Muscle of leg (tissue), 11 donors: ENCODE results near the gene KAT6B. TPM values are rescaled to one million over a fixed set of nuclear protein-coding genes. Genes with fewer than 3 reads are reported as not detected.

Experiments
- DNase-seq: peaks from one replicate; pipeline ENCODE4 v3.0.0; 2013
- H3K27ac ChIP-seq: one replicate; pipeline ENCODE4 v1.5.1; 2013; ENCODE audit warnings: mild to moderate bottlenecking, low read length, control low read depth
- H3K27me3 ChIP-seq: one replicate; pipeline ENCODE4 v1.6.1; 2013; ENCODE audit warnings: low read length; ENCODE audit not compliant: control insufficient read depth, insufficient read depth
- H3K36me3 ChIP-seq: one replicate; pipeline ENCODE4 v1.6.1; 2013; ENCODE audit warnings: low read length; ENCODE audit not compliant: control insufficient read depth, insufficient read depth
- H3K4me1 ChIP-seq: one replicate; pipeline ENCODE4 v1.6.1; 2013; ENCODE audit warnings: low read length; ENCODE audit not compliant: control insufficient read depth, insufficient read depth
- H3K4me3 ChIP-seq: one replicate; pipeline ENCODE4 v1.5.1; 2013; ENCODE audit warnings: low read length, control low read depth
- H3K9me3 ChIP-seq: replicated peaks from 2 replicates; pipeline ENCODE4 v1.6.1; 2013; ENCODE audit warnings: low read depth, low read length; ENCODE audit not compliant: control insufficient read depth
- WGBS: methylation state at CpG from one replicate; pipeline ENCODE4 v1.1.5; 2013; ENCODE audit warnings: missing lambda C conversion rate; ENCODE audit not compliant: insufficient coverage; 5-methylcytosine and 5-hydroxymethylcytosine counted together
- polyA plus RNA-seq, 8 donors: library from polyadenylated mRNA; unstranded; fragments of 120-200 nt; gene quantifications; one replicate each; pipeline versions ENCODE4 v1.2.1 to v1.2.3, GENCODE V29; 2013; ENCODE audit warnings: inconsistent platforms in 1 of 8, low replicate concordance in 1 of 8; ENCODE audit not compliant: insufficient read length in 8 of 8, insufficient read depth in 1 of 8
- total RNA-seq: library from RNA; stranded (reverse); fragments of 120-200 nt; gene quantifications from one replicate; pipeline ENCODE4 v1.2.4, GENCODE V29; 2013

The KAT6B gene
- total and polyA plus RNA-seq, 9 donors = 13.5 to 23.1 (median 17.9) TPM

DNA sequence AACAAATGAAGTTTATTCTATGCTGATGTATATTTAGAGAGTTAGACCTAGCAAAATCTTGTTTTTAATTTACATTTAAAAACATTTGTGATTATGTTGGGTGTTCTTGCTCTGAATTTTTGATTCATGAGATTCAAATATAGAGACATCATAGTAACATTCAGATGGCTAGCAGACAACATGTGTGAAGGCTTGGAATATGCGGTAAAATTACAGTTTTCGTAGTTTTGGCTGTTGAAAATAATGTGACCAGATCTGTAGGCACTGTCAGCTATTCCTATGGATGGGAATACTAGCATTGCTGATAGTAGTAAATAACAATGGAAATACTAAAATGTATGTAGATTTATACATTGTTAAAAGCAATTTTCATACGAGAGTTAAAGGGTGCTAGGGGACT is 131.9 kb downstream of the KAT6B start:
- H3K36me3 ChIP-seq = peaks cover 6% of the 10 kb centered on the region
- no CpG with 5 or more reads among the region's 3 CpGs for WGBS
- no peak overlapping the region for H3K4me3 ChIP-seq

GRCh38 chr10:74960670-74961069 is 134.3 kb downstream of the KAT6B start:
- 80% methylated on average over 1 of the region's 2 CpGs for WGBS
- H3K4me3 ChIP-seq = no peak overlapping the region

More for the DNA sequence above, 131.9 kb downstream of the KAT6B start:
- DNase-seq = no peak
- Histone ChIP-seq H3K9me3 (no peaks in the 10 kb centered on the region), H3K27me3 (no peaks in the 10 kb centered on the region), H3K27ac (no peak overlapping the region), H3K4me1 (no peaks in the 10 kb centered on the region)

GRCh38 chr10:74962517-74962916 is 136.1 kb downstream of the KAT6B start:
- peaks cover 10% of the 10 kb centered on the region for H3K36me3 ChIP-seq
- no peaks in the 10 kb centered on the region for H3K9me3 ChIP-seq
- no peaks in the 10 kb centered on the region for H3K27me3 ChIP-seq
- H3K27ac ChIP-seq = no peak overlapping the region
- no peaks in the 10 kb centered on the region for H3K4me1 ChIP-seq
- no peak for DNase-seq
- WGBS = no CpG with 5 or more reads among the region's 4 CpGs
- H3K4me3 ChIP-seq = no peak overlapping the region

More at GRCh38 chr10:74960670-74961069, 134.3 kb downstream of the KAT6B start:
- H3K27me3 ChIP-seq = no peaks in the 10 kb centered on the region
- DNase-seq = no peak
- peaks cover 10% of the 10 kb centered on the region for H3K36me3 ChIP-seq
- H3K27ac ChIP-seq = no peak overlapping the region
- H3K4me1 ChIP-seq = no peaks in the 10 kb centered on the region
- no peaks in the 10 kb centered on the region for H3K9me3 ChIP-seq

GRCh38 chr10:74963549-74963948 is 137.1 kb downstream of the KAT6B start:
- H3K27ac ChIP-seq = no peak overlapping the region
- whole genome bisulfite sequencing = no CpG with 5 or more reads among the region's 3 CpGs
- no peaks in the 10 kb centered on the region for H3K4me1 ChIP-seq
- H3K36me3 ChIP-seq = peaks cover 10% of the 10 kb centered on the region
- no peaks in the 10 kb centered on the region for H3K27me3 ChIP-seq
- H3K4me3 ChIP-seq = no peak overlapping the region
- H3K9me3 ChIP-seq = no peaks in the 10 kb centered on the region
- no peak for DNase-seq

DNA sequence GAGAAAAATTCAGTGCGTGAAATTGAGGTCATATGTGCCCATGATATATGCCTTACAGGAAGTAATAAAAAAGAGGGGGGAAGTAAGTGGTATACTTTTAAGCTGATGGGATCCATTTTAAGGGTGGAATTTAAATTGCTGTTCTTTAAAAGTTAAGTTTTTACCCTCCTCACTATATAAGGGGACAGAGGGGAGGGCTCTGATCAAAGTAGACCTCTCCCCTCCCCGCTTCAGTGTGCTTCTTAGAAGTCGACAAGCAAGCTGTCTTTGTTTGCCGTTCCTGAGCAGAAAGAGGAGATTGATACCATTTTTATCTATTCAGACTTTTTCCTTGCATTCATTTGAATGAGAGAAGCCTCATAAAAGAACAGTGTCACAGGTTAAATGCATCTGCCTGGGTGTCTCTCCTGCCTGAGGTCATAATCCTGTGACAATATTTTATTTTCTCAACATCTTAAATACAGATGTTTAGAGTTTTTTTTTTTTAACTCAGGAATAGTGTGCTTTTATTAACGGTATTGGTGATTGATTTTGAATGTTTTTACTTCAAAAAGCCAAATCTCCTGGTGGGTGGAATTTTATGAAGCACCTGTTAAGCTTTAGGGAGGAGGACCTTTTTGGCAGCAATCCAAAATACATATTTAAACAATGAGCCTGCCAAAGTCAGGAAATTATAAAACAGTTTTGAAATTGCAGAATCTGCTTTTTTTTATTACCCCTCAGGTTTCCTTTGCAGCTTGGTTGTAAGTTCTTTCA is 141.7 kb downstream of the KAT6B start:
- no peak overlapping the region for H3K27ac ChIP-seq
- H3K4me1 ChIP-seq = peaks cover 6% of the 10 kb centered on the region
- H3K4me3 ChIP-seq = no peak overlapping the region
- WGBS = no CpG with 5 or more reads among the region's 5 CpGs
- no peaks in the 10 kb centered on the region for H3K27me3 ChIP-seq
- H3K36me3 ChIP-seq = peaks cover 4% of the 10 kb centered on the region
- H3K9me3 ChIP-seq = no peaks in the 10 kb centered on the region
- peak; percentile 41 for DNase-seq

GRCh38 chr10:74968667-74969061 is 142.3 kb downstream of the KAT6B start:
- no CpG with 5 or more reads among the region's 4 CpGs for WGBS
- Histone ChIP-seq H3K4me3 (no peak overlapping the region), H3K27me3 (no peaks in the 10 kb centered on the region), H3K27ac (no peak overlapping the region), H3K36me3 (peaks cover 4% of the 10 kb centered on the region), H3K9me3 (no peaks in the 10 kb centered on the region), H3K4me1 (peaks cover 6% of the 10 kb centered on the region)
- no peak for DNase-seq

- H3K27me3 ChIP-seq = no peaks in the 10 kb centered on the region
- WGBS = 83% methylated on average over 1 of the region's 2 CpGs
- H3K27ac ChIP-seq = no peak overlapping the region
- no peak for DNase-seq
- no peak overlapping the region for H3K4me3 ChIP-seq
- H3K9me3 ChIP-seq = no peaks in the 10 kb centered on the region
- H3K36me3 ChIP-seq = peaks cover 4% of the 10 kb centered on the region
- peaks cover 8% of the 10 kb centered on the region for H3K4me1 ChIP-seq
These were observed 142.7 kb downstream of the KAT6B start for GRCh38 chr10:74969093-74969492.

DNA sequence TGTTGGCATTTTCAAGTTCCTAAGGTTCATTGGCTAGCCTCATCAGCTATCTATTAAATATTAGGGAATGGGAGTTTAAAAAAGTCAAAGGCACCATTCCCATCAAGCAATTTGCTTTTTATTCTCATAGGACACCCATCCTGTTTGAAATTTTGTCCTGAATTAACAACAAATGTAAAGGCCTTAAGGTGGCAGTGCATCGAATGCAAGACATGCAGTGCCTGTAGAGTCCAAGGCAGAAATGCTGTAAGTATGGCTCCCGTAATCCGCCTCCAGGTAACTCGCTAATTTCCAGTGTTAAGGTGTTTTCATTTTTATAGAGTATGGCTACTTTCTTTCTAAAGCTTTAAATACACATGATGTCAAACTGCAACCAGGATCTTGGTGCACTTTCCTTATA is 143.1 kb downstream of the KAT6B start:
- Histone ChIP-seq H3K27ac (no peak overlapping the region), H3K27me3 (no peaks in the 10 kb centered on the region), H3K36me3 (peaks cover 3% of the 10 kb centered on the region), H3K4me3 (no peak overlapping the region), H3K9me3 (no peaks in the 10 kb centered on the region), H3K4me1 (peaks cover 8% of the 10 kb centered on the region)
- no peak for DNase-seq
- WGBS = 89% methylated on average over 1 of the region's 4 CpGs

DNA sequence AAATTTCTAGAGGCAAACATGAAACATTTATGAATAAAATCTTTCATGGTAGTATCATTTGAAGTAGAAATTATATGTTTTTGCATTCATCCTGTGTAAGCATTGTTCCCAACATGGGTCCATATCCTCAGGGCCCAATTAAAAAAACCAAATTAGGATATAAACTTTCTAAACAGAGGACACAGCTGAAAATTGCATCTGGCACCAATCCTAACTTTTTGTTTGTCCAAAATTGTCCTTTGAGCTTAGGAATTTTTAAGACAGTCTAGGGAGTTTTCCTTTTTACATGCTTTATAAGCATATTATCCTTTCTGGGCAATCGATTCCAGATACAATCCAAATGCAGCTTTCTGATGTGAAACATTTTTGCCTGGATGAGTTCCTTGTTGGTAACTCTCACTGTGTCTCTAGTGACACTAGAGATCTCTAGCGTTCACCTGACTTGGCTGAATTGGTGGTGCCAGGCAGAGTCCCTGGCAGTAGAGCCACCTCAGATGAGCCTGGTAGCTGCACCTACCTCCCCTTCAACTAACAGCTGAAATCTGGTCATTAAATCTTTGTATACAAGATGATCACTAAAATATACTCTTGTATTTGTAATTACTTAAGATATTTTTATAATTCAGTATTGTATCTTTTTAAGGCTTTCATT is 147.5 kb downstream of the KAT6B start:
- H3K4me1 ChIP-seq = peaks cover 5% of the 10 kb centered on the region
- no peak overlapping the region for H3K27ac ChIP-seq
- H3K9me3 ChIP-seq = no peaks in the 10 kb centered on the region
- H3K4me3 ChIP-seq = no peak overlapping the region
- H3K36me3 ChIP-seq = peaks cover 13% of the 10 kb centered on the region
- no peaks in the 10 kb centered on the region for H3K27me3 ChIP-seq
- no CpG with 5 or more reads among the region's 2 CpGs for WGBS
- peak; percentile 78 for DNase-seq

DNA sequence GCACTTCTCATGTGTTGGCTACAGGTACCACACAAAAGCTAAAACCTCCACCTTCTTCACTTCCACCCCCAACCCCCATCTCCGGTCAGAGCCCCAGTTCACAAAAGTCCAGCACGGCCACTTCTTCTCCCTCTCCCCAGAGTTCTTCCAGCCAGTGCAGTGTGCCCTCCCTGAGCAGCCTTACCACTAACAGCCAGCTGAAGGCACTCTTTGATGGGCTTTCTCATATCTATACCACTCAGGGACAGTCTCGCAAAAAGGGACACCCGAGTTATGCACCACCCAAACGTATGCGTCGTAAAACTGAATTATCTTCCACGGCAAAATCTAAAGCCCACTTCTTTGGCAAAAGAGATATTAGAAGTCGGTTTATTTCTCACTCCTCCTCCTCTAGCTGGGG is 149.4 kb downstream of the KAT6B start:
- WGBS = 100% methylated on average over 5 of the region's 9 CpGs
- peaks cover 2% of the 10 kb centered on the region for H3K4me1 ChIP-seq
- H3K27ac ChIP-seq = no peak overlapping the region
- DNase-seq = no peak
- H3K4me3 ChIP-seq = no peak overlapping the region
- no peaks in the 10 kb centered on the region for H3K9me3 ChIP-seq
- peaks cover 16% of the 10 kb centered on the region for H3K36me3 ChIP-seq
- H3K27me3 ChIP-seq = no peaks in the 10 kb centered on the region
